HCEC 1CT (cell line): ENCODE data around the gene ZNF408.

Source experiments
- DNase-seq: peaks from one replicate; pipeline ENCODE4 v3.0.0-alpha.2; 2017

The ZNF408 gene

GRCh38 chr11:46676436-46677158 is 24.2 kb upstream of the ZNF408 start:
- no peak for DNase-seq

- DNase-seq = no peak
Measured at GRCh38 chr11:46677169-46677568, 23.7 kb upstream of the ZNF408 start.

DNA sequence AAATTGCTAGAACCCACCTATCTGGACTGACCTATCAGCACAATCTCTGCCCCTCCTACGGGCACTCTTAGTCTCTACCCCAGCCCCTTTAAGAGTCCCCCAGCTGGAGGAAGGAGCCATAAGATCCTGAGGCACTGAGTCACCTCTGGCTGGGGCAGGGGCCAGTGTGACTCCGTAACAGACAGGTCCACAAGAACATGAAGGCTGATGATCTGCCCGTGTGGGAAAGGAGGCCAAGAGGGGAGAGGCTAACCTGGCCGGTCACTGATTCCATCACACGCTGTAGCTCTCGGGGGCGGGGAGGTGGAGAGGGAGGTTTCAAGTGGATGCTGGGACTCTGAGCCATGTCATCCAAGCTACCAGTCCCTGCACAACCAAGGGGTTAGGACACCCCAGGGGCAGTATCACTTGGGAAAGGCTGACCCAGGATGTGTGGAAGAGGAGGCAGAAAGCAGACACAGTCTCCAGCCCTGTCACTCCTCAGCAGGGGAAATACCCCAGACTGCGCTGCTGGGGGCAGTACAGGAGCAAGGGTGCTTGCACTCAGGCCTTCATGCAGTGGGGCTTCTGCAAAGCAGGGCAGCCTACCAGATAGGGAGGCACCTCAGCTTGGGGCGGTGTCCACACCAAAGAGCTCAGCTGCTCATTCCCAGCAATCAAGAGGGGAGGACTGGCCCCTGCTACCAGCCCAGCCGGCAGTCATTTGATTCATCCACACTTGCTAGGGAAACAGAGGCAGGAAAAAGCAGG is 22.7 kb upstream of the ZNF408 start:
- DNase-seq = no peak

DNA sequence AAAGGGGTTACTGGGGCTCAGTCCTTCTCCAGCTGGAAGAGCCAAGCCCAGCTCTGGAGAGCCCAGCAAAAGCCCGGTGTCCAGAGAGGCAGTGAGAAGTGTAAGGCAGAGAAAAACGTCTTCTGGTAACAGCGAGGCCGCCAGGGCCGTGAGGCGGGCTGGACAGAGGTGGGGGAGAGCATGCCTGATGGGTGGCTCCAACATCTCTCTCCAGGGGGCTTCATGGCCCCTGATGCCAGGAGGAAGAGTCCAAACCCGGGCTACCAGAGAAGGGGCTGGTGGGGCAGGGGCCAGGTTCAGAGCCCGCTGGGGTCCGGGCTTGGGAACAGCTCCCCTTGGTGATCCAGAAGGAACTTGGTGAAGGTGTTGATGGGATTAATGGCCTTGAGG is 22.1 kb upstream of the ZNF408 start:
- no peak for DNase-seq

- DNase-seq = no peak
Measured at GRCh38 chr11:46679241-46680163, 21.3 kb upstream of the ZNF408 start.

- no peak for DNase-seq
Measured at GRCh38 chr11:46680164-46680760, 20.6 kb upstream of the ZNF408 start.

GRCh38 chr11:46680815-46681214 is 20.0 kb upstream of the ZNF408 start:
- DNase-seq = no peak

- DNase-seq = no peak
Measured at GRCh38 chr11:46681814-46682213, 19.0 kb upstream of the ZNF408 start.

GRCh38 chr11:46682773-46683752 is 17.8 kb upstream of the ZNF408 start:
- DNase-seq = no peak

DNA sequence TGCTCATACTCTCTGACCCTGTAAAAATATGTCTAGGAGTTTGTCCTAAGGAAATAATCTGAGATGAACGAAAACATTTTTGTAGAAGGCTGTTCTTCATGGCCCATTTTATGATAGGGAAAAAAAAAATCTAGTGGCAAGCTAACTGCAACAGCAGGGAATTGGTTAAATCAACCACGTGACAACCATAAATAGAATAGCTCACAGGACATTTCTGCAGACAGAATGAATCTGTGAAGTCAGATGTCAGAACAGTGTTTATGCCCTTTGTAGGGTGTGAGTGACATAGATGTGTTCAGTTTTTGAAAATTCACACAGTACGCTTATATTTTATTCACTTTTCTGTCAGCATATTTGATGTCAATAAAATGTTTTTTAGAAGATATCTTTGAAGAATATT is 16.5 kb upstream of the ZNF408 start:
- DNase-seq = no peak

GRCh38 chr11:46686886-46687795 is 13.7 kb upstream of the ZNF408 start:
- DNase-seq = peak; percentile 57

DNA sequence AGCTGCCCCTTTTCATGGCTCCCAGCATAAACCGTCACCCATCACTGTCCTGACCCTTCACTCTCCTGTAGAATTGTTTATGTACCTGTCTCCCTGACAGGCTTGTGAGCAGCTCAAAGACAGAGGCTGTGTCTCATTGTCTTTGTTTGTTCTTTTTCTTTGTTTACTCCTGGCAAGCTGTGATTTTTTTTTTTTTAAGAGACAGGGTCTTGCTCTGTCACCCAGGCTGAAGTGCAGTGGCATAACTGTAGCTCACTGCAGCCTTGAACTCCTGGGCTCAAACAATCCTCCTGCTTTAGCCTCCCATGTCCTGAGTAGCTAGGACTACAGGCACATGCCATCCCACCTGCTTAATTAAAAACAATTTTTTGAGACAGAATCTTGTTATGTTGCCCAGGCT is 10.1 kb upstream of the ZNF408 start:
- DNase-seq = no peak

DNA sequence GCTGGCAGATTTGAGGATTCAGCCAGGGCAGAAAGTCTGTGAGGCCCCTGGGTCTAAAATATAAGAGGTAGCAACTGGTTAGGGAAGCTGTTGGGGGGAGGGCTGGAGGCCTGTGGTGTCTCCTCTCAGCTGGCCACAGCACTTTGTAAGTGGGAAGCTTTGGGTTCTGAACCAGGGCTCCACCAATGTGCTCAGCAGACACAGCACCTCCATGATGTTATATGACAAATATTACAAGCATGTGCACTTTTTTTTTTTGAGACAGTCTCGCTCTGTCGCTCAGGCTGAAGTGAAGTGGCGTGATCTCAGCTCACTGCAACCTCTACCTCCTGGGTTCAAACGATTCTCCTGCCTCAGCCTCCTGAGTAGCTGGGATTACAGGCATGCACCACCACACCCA is 8.4 kb upstream of the ZNF408 start:
- DNase-seq = no peak

DNA sequence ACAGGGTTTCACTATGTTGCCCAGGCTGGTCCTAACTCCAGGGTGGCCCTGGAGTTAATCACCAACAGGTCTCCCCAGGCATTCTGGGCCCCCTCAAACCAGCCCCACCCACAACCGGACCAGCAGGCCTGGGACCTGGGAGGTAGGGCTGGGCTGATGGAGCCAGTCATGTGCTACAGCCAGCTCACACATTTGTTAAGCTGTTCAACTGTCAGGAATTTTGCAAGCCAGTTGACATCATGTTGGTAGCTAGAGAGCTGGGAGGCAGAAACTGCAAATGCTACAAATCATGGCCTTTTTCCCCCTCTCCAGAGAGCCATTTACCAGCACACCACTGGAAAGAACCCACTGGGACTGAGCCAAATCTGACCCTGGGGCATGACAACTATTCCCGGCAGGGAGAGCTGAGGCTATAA is 7.2 kb upstream of the ZNF408 start:
- DNase-seq = peak; percentile 36

- DNase-seq = no peak
Measured at GRCh38 chr11:46694072-46694471, 6.8 kb upstream of the ZNF408 start.

- no peak for DNase-seq
Measured at GRCh38 chr11:46694607-46695006, 6.2 kb upstream of the ZNF408 start.

DNA sequence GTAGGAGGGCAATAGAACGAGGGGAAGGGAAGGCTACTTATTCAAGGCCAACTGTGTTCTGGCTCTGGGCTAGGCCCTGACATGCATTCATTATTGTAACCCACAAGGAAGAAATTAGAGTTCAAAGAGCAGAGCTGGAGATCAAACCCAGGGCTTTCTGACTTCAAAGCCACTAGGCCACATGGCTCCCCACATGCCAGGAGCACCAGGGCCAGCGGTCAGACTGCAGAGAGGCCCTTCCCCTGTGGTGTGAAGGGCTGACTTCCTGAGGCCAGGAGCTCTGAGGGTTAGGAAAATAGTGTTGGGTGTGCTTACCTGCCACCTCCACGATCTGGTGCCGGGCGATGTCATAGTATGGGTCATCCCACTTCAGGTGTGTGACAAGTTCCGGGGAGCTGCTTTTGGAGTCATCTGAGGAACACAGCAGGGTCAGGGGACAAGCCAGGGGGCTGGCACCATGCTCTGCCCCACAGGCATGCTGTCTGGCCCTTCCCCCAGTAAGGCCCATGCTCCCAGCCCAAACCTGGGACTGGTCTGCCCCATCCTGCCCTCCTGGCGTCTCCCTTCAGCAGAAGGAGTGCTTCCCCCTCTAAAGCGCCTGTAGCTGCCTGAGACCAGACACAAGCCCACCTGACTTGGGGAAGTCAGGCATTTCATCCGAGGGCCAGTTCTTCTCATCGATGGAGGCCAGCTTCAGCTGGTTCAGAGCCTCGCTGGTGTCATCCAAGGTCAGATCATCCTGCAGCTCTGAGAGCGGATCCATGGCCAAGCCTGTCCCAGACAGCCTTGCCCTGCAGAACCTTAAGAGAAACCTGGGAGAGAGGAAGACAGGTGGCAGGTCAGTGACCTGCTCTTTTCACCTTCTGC is 5.3 kb upstream of the ZNF408 start:
- DNase-seq = no peak

- DNase-seq = no peak
Measured at GRCh38 chr11:46696212-46696558, 4.6 kb upstream of the ZNF408 start.

GRCh38 chr11:46697303-46697702 is 3.5 kb upstream of the ZNF408 start:
- no peak for DNase-seq

GRCh38 chr11:46697723-46698122 is 3.1 kb upstream of the ZNF408 start:
- DNase-seq = no peak
